AG04450 (cell line): ENCODE measurements around the gene ATP2B2. TPM values are rescaled to one million over a fixed set of nuclear protein-coding genes. Genes with fewer than 3 reads are reported as not detected.

Experiments used
- CTCF ChIA-PET: fragments of 300-600, 350-600 bp; formaldehyde crosslinking; extraction: SDS; loops from one replicate; lab custom pipeline; 2022; ENCODE audit warnings: antibody characterized with exemption, inconsistent platforms; lab: Charles Lee
- POLR2A ChIA-PET: fragments of 350-600 bp; formaldehyde crosslinking; extraction: SDS; loops from one replicate; lab custom pipeline; 2021; ENCODE audit warnings: antibody characterized with exemption, inconsistent platforms; lab: Yijun Ruan, JAX
- DNase-seq: peaks from one replicate; pipeline ENCODE4 v3.0.0-alpha.2; 2011; ENCODE audit warnings: low read depth, low spot score
- H3K27ac ChIP-seq: one replicate; pipeline ENCODE4 v1.5.1; 2012; ENCODE audit warnings: low read depth, low read length, control low read depth
- H3K27me3 ChIP-seq: one replicate; pipeline ENCODE4 v1.6.0; 2012; ENCODE audit warnings: low read length; ENCODE audit not compliant: control insufficient read depth, insufficient read depth
- H3K4me3 ChIP-seq: 2 replicates; pipeline ENCODE4 v1.5.1; 2011; ENCODE audit warnings: mild to moderate bottlenecking, low read depth, low read length, control low read depth
- H3K9me3 ChIP-seq: 2 replicates; pipeline ENCODE4 v1.5.1; 2012; ENCODE audit warnings: low read length; ENCODE audit not compliant: control insufficient read depth, insufficient read depth
- polyA plus RNA-seq: library from polyadenylated mRNA; depleted of rRNA; stranded (reverse); fragments of >200 nt; gene quantifications from 2 replicates; pipeline ENCODE4 v1.2.3, GENCODE V29; 2011
- TF ChIP-seq, protein P1 (sequence below): IDR thresholded peaks from 2 replicates; pipeline ENCODE4 v1.5.1; 2011; ENCODE audit warnings: low read depth, low read length, control low read depth, inconsistent platforms

The ATP2B2 gene
- polyA plus RNA-seq, 1 experiment = 0.01 TPM

DNA sequence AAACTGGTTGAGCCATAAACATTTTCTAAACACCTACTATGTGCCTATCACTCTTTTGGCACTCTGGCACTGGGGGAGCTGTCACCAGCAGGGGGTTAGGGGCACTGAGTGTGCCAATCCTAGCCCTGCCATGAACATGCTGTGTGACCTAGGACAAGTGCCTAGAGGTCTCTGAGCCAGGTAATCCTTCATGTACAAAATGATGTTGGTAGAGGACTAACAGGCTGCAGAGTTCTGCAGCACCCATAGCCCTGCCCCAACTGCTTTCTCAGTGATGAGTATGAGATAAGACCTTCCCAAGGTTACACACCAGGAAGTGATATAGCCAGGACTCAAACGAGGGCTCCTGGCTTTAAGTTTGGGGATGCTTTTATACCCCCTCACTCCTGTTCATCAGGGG lies 99.6 kb downstream of the ATP2B2 start:
- POLR2A ChIA-PET = no interaction called here
- CTCF ChIA-PET = no interaction called here

DNA sequence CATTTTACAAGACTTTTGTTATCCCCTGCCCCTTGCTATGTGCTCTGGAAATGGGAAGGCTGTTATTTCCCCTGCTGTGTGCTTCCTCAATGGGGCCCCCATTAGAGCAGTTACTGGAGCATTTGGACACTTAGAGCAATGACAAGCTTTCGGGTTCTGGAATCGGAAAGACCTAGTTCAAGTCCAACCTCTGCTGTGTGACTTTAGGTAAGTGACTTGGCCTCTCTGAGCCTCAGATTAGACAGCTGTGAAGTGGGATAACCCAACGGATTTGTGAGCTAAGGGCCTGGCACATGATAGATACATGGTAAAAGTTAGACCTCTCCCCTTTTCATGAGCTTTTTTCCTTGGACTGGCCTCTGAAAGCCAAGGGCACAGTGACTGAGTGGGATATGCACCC lies 100.5 kb downstream of the ATP2B2 start:
- Histone ChIP-seq H3K4me3 (no peak overlapping the region), H3K27ac (no peak overlapping the region), H3K27me3 (peaks cover 8% of the 10 kb centered on the region), H3K9me3 (no peaks in the 10 kb centered on the region; the same call in 1 of the 2 replicates)
- DNase-seq = no peak
- TF ChIP-seq, protein P1, sequence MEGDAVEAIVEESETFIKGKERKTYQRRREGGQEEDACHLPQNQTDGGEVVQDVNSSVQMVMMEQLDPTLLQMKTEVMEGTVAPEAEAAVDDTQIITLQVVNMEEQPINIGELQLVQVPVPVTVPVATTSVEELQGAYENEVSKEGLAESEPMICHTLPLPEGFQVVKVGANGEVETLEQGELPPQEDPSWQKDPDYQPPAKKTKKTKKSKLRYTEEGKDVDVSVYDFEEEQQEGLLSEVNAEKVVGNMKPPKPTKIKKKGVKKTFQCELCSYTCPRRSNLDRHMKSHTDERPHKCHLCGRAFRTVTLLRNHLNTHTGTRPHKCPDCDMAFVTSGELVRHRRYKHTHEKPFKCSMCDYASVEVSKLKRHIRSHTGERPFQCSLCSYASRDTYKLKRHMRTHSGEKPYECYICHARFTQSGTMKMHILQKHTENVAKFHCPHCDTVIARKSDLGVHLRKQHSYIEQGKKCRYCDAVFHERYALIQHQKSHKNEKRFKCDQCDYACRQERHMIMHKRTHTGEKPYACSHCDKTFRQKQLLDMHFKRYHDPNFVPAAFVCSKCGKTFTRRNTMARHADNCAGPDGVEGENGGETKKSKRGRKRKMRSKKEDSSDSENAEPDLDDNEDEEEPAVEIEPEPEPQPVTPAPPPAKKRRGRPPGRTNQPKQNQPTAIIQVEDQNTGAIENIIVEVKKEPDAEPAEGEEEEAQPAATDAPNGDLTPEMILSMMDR = no peak
- POLR2A ChIA-PET = no interaction called here
- CTCF ChIA-PET = interaction anchor here (0.8 kb wide), 1 partner anchor 61 kb away, joined by 3 read pairs; no protein-coding TSS in a partner anchor

More for the DNA sequence above, 99.6 kb downstream of the ATP2B2 start:
- Histone ChIP-seq H3K4me3 (no peak overlapping the region), H3K9me3 (no peaks in the 10 kb centered on the region; the same call in 1 of the 2 replicates), H3K27ac (no peak overlapping the region), H3K27me3 (peaks cover 8% of the 10 kb centered on the region)
- TF ChIP-seq, protein P1 = no peak
- DNase-seq = no peak

DNA sequence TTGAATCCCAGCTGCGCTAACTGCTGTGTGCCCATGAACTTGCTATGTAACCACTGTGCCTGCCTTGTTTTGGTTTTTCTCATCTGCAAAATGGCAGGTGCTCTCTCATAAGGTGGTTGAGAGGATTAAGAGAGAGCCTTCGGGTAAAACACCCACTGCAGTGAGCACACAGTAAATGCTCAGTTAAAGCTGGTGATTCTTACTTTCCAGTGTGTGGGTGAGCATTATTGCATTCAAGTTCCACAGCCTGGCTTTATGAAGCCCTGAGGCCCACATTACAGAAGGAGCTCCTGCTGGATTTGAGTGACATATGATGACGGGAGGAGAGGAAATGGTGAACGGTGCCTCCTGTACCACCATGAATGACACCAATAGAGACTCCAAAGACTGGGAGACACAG lies 101.0 kb downstream of the ATP2B2 start:
- no peak overlapping the region for H3K4me3 ChIP-seq
- no peaks in the 10 kb centered on the region; the same call in 1 of the 2 replicates for H3K9me3 ChIP-seq
- H3K27me3 ChIP-seq = peaks cover 8% of the 10 kb centered on the region
- no peak overlapping the region for H3K27ac ChIP-seq
- CTCF ChIA-PET = interaction anchor here (0.8 kb wide), 1 partner anchor 60 kb away, joined by 3 read pairs; no protein-coding TSS in a partner anchor
- no peak for DNase-seq
- TF ChIP-seq, protein P1 = no peak
- POLR2A ChIA-PET = no interaction called here

DNA sequence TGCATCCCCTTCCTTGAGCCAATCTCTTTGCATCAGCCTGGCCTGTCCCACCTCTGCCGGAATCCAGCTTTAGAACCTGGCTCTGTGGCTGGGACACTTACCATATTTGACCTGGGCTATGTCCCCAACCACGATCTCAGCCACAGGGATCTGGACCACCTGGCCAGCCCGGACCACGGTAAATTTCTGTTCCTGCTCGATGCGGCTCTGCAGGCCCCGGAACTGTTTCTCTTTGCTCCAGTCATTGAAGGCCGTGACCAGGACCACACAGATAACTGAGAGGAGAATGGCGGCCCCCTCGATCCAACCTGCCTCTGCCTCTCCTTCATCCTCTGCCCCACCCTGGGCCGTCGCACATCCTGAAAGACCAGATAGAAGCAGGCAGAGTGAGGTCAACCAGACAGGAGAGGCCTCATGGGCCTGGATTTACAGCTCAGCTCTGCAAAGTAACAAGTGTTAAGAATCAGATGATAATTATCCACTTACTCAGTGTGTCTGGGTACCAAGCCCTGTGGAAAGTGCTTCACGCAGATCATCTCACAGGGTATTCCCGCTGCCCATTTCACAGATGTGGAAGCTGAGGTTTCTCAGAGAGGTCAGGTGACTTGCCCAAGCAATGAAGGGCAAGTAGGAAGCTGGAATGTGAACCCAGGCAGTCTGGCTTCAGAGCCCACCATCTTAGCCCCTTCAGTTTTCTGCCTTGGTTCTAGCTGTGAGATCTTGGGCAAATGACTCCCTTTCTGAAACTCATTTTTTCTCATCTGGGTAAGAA lies 103.2 kb downstream of the ATP2B2 start:
- ChIA-PET POLR2A (no interaction called here), CTCF (interaction anchor here (1.2 kb wide), 1 partner anchor 35 kb away, joined by 3 read pairs; no protein-coding TSS in a partner anchor)
- H3K9me3 ChIP-seq = no peaks in the 10 kb centered on the region; the same call in 1 of the 2 replicates
- DNase-seq = no peak
- H3K4me3 ChIP-seq = no peak overlapping the region
- peaks cover 12% of the 10 kb centered on the region for H3K27me3 ChIP-seq
- TF ChIP-seq, protein P1 = no peak
- no peak overlapping the region for H3K27ac ChIP-seq
